Stomach (tissue), 9 donors: ENCODE measurements around the gene SRSF3. TPM values are rescaled to one million over a fixed set of nuclear protein-coding genes. Genes with fewer than 3 reads are reported as not detected.

ENCODE experiments used
- DNase-seq, 2 donors: peaks; one replicate each; pipeline versions ENCODE4 v3.0.0 to v3.0.0-alpha.2; 2013 to 2019
- H3K27ac ChIP-seq, 5 donors: fragments of 200-600 bp in 4 of 5; sonication (generic) in 4 of 5; one replicate each; pipeline ENCODE4 v1.5.1; 2013 to 2019; ENCODE audit warnings: mild to moderate bottlenecking in 1 of 5, moderate library complexity in 1 of 5
- H3K27me3 ChIP-seq, 3 donors: fragments of 200-600 bp; sonication (generic); one replicate each; pipeline ENCODE4 v1.5.1; 2017 to 2019; ENCODE audit warnings: mixed run types in 1 of 3
- H3K36me3 ChIP-seq, 4 donors: fragments of 200-600 bp; sonication (generic); 1 replicate in 3 of 4; 2 replicates in 1 of 4; pipeline ENCODE4 v1.5.1; 2016 to 2019
- H3K4me1 ChIP-seq, 4 donors: fragments of 200-600 bp; sonication (generic); one replicate each; pipeline ENCODE4 v1.5.1; 2016 to 2019
- H3K4me3 ChIP-seq, 4 donors: fragments of 200-600 bp; sonication (generic) in 3 of 4; one replicate each; pipeline ENCODE4 v1.5.1; 2016 to 2019; ENCODE audit warnings: mild to moderate bottlenecking in 1 of 4
- H3K9me3 ChIP-seq, 4 donors: fragments of 200-600 bp; sonication (generic); one replicate each; pipeline ENCODE4 v1.5.1; 2016 to 2019
- CTCF ChIP-seq, 7 experiments: fragments of 450-650 bp in 4 of 7; fragments of 200-600 bp in 3 of 7; sonication (generic) in 3 of 7; IDR thresholded peaks; one replicate each; pipeline ENCODE4 v1.5.1; 2016 to 2019; ENCODE audit warnings: antibody characterized with exemption in 7 of 7, control low read depth in 2 of 7, mild to moderate bottlenecking in 1 of 7
- EP300 ChIP-seq: sonication (generic); formaldehyde crosslinking; IDR thresholded peaks from one replicate; pipeline ENCODE4 v1.6.1; 2017; ENCODE audit warnings: antibody characterized with exemption
- POLR2A ChIP-seq, 4 donors: fragments of 450-650 bp; IDR thresholded peaks; one replicate each; pipeline ENCODE4 v1.6.1; 2016; ENCODE audit warnings: antibody characterized with exemption in 4 of 4, control low read depth in 2 of 4, mild to moderate bottlenecking in 1 of 4, moderate library complexity in 1 of 4
- POLR2AphosphoS5 ChIP-seq, 3 donors: sonication (generic); formaldehyde crosslinking; IDR thresholded peaks; one replicate each; pipeline ENCODE4 v1.6.1; 2016; ENCODE audit warnings: antibody characterized with exemption in 3 of 3
- WGBS, 5 donors: extraction: QIAGEN DNeasy Blood & Tissue Kit in 3 of 5; methylation state at CpG; one replicate each; pipeline versions ENCODE4 v1.1.5 to v1.1.7; 2013 to 2018; 5-methylcytosine and 5-hydroxymethylcytosine counted together
- intact Hi-C: fragments of 100-400 bp; cut with DNase I; formaldehyde crosslinking; loops from one replicate; pipeline ENCODE4 v1.15.1; 2023; ENCODE audit warnings: low total_unique reads
- polyA plus RNA-seq, 3 donors: library from polyadenylated mRNA; stranded (reverse); fragments of 200-250 nt; gene quantifications; one replicate each; pipeline ENCODE4 v1.2.3, GENCODE V29; 2013
- total RNA-seq, 5 donors: library from RNA; depleted of rRNA; stranded (reverse); fragments of >200 nt; gene quantifications; one replicate each; pipeline versions ENCODE4 v1.1.0 to v1.2.3, GENCODE V29; 2014 to 2016
- donor health status: healthy with polysubstance abuse.
- donor health status: Bipolar disorder and iron deficiency.
- donor health status: healthy.

Gene SRSF3
- total and polyA plus RNA-seq, 8 donors: 77.2 to 250 (median 146) TPM

GRCh38 chr6:36626636-36627035 lies 32.5 kb downstream of the SRSF3 start:
- Histone ChIP-seq H3K9me3 (no peaks in the 10 kb centered on the region), H3K27me3 (no peaks in the 10 kb centered on the region), H3K4me3 (no peak overlapping the region), H3K36me3 (no peaks in the 10 kb centered on the region), H3K27ac (peak overlapping the region in 3 of 5 donors; percentile 77 to 85 (median 79)), H3K4me1 (peaks cover 28 to 59% (median 44%) of the 10 kb centered on the region in 4 donors)
- WGBS, 5 donors: 76 to 87% (median 77%) methylated on average over 3 of the region's 3 CpGs
- TF ChIP-seq EP300: no peak
- TF ChIP-seq CTCF (IDR thresholded peaks at IDR 0.05): no peak
- no peak for TF ChIP-seq POLR2AphosphoS5 (IDR thresholded peaks at IDR 0.05)
- TF ChIP-seq POLR2A (IDR thresholded peaks at IDR 0.05): no peak
- intact Hi-C loops: loop anchor here (10.0 kb wide), 1 partner anchor 128 kb away; no protein-coding TSS in a partner anchor
- DNase-seq: no peak

- Histone ChIP-seq H3K36me3 (no peaks in the 10 kb centered on the region), H3K27me3 (no peaks in the 10 kb centered on the region), H3K4me1 (peaks cover 28 to 56% (median 44%) of the 10 kb centered on the region in 4 donors), H3K27ac (peak overlapping the region in 4 of 5 donors; percentile 56 to 85 (median 78)), H3K9me3 (no peaks in the 10 kb centered on the region), H3K4me3 (no peak overlapping the region)
- intact Hi-C loops: loop anchor here (10.0 kb wide), 1 partner anchor 128 kb away; no protein-coding TSS in a partner anchor
- whole genome bisulfite sequencing, 5 donors: 93 to 97% (median 96%) methylated on average over 5 of the region's 5 CpGs
- no peak for DNase-seq
- TF ChIP-seq POLR2A (IDR thresholded peaks at IDR 0.05): no peak
- TF ChIP-seq POLR2AphosphoS5 (IDR thresholded peaks at IDR 0.05): no peak
- no peak for TF ChIP-seq EP300
- TF ChIP-seq CTCF (IDR thresholded peaks at IDR 0.05): no peak
Observed at GRCh38 chr6:36627141-36627540, 33.0 kb downstream of the SRSF3 start.

GRCh38 chr6:36627801-36628246 lies 33.7 kb downstream of the SRSF3 start:
- peak overlapping the region; percentile 56 to 85 (median 77) for H3K27ac ChIP-seq
- H3K4me3 ChIP-seq: no peak overlapping the region
- H3K36me3 ChIP-seq: no peaks in the 10 kb centered on the region
- TF ChIP-seq POLR2AphosphoS5 (IDR thresholded peaks at IDR 0.05) (peak; percentile 26 to 73 (median 47)), EP300 (no peak)
- H3K9me3 ChIP-seq: no peaks in the 10 kb centered on the region
- peaks cover 28 to 50% (median 43%) of the 10 kb centered on the region in 4 donors for H3K4me1 ChIP-seq
- WGBS, 5 donors: 5 to 26% (median 17%) methylated on average over 4 of the region's 4 CpGs
- intact Hi-C loops: loop anchor here (10.0 kb wide), 1 partner anchor 127 kb away; no protein-coding TSS in a partner anchor
- no peaks in the 10 kb centered on the region for H3K27me3 ChIP-seq
- DNase-seq: peak; percentile 80 to 87

- no peaks in the 10 kb centered on the region for H3K36me3 ChIP-seq
- H3K9me3 ChIP-seq: no peaks in the 10 kb centered on the region
- peaks cover 29 to 47% (median 39%) of the 10 kb centered on the region in 4 donors for H3K4me1 ChIP-seq
- intact Hi-C loops: loop anchor here (10.0 kb wide), 1 partner anchor 125 kb away; no protein-coding TSS in a partner anchor
- 90 to 95% (median 93%) methylated on average over 10 to 11 of the region's 11 CpGs for WGBS, 5 donors
- TF ChIP-seq POLR2AphosphoS5 (IDR thresholded peaks at IDR 0.05): no peak
- no peak for TF ChIP-seq CTCF (IDR thresholded peaks at IDR 0.05)
- no peak for TF ChIP-seq EP300
- TF ChIP-seq POLR2A (IDR thresholded peaks at IDR 0.05): no peak
- H3K4me3 ChIP-seq: no peak overlapping the region
- no peak for DNase-seq
- H3K27ac ChIP-seq: peak overlapping the region in 3 of 5 donors; percentile 59 to 85 (median 79)
- H3K27me3 ChIP-seq: no peaks in the 10 kb centered on the region
Observed at GRCh38 chr6:36629784-36630183, 35.6 kb downstream of the SRSF3 start.

GRCh38 chr6:36631326-36632011 lies 37.3 kb downstream of the SRSF3 start:
- intact Hi-C loops: no loop called here
- Histone ChIP-seq H3K4me3 (no peak overlapping the region), H3K36me3 (no peaks in the 10 kb centered on the region), H3K27ac (no peak overlapping the region), H3K27me3 (no peaks in the 10 kb centered on the region), H3K9me3 (no peaks in the 10 kb centered on the region), H3K4me1 (peaks cover 22 to 40% (median 31%) of the 10 kb centered on the region in 4 donors)
- no peak for TF ChIP-seq CTCF (IDR thresholded peaks at IDR 0.05)
- no peak for TF ChIP-seq POLR2AphosphoS5 (IDR thresholded peaks at IDR 0.05)
- no peak for TF ChIP-seq EP300
- TF ChIP-seq POLR2A (IDR thresholded peaks at IDR 0.05): no peak
- 81 to 88% (median 82%) methylated on average over 14 of the region's 14 CpGs for WGBS, 5 donors
- DNase-seq: no peak
